ENCODE measurements around the gene ZNF71.

The ZNF71 gene

GRCh38 chr19:56594783-56595547, at the start of gene ZNF71:
Gene ZNF71 (plus strand): TSS chr19:56595302. CDS start chr19:56601559, 6,257 bp downstream.
- DNase-seq (ENCODE audit: low read depth in 2 of 2) = peak; percentile 77 to 83

GRCh38 chr19:56547535-56547934, 47.6 kb upstream of the ZNF71 start:
- DNase-seq (ENCODE audit: low read depth in 2 of 2) = no peak

DNA sequence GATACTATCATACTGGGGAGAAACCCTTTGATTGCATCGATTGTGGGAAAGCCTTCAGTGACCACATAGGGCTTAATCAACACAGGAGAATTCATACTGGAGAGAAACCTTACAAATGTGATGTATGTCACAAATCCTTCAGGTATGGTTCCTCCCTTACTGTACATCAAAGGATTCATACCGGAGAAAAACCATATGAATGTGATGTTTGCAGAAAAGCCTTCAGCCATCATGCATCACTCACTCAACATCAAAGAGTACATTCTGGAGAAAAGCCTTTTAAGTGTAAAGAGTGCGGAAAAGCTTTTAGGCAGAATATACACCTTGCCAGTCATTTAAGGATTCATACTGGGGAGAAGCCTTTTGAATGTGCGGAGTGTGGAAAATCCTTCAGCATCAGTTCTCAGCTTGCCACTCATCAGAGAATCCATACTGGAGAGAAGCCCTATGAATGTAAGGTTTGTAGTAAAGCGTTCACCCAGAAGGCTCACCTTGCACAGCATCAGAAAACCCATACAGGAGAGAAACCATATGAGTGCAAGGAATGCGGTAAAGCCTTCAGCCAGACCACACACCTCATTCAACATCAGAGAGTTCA, 40.7 kb upstream of the ZNF71 start:
- DNase-seq (ENCODE audit: low read depth in 2 of 2) = no peak

GRCh38 chr19:56562766-56563165, 32.3 kb upstream of the ZNF71 start:
- no peak for DNase-seq (ENCODE audit: low read depth in 2 of 2)

- peak in 1 of 2 donors; percentile 15 for DNase-seq (ENCODE audit: low read depth in 2 of 2)
These were observed 28.2 kb upstream of the ZNF71 start for GRCh38 chr19:56566904-56567273.

DNA sequence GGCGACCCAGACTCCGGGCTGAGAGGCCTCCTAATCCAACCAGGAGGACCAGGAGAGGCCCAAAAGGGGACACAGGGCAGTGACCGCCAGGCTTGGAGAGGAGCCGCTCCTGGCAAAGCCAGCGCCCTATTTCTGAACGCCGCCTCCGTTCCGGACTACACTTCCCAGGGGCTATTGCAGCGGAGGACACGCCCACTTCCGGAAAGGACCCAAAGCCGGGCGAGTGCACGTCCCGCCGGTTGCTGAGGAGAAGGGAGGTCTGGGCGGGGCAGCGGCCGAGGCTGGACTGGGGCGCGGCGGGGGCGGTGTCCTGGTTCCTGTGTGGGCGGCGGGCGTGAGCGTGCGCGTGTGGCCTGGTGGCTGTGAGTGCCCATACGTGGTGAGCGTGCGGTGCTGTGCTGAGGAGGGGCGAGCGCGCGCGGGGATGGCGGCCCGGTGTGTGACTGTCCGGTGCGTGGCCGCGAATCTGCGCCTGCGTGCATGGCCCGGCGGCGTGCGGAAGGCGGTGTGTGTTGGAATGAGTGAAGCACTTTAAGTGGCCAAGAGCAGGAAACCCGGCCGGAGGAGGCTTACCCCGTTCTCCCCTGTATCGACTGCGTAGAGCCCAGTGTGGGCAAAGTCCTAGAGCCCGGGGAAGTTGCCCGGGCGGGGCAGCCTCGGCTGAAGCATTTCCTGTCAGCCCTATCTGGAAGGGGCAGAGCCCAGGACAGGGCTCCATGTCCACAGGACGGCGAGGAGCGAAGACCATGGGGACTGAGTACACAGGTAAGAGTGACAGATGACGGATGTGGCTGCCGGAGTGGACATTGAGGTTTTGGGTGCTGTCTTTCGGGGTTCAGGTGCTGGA, 27.6 kb upstream of the ZNF71 start, which contains the start of gene ZNF470:
ZNF470 (plus strand) TSS at position 195 of the 847 bp plus-strand sequence. CDS start 2,844 bp downstream, outside the sequence.
- DNase-seq (ENCODE audit: low read depth in 2 of 2) = peak; percentile 77 to 84

DNA sequence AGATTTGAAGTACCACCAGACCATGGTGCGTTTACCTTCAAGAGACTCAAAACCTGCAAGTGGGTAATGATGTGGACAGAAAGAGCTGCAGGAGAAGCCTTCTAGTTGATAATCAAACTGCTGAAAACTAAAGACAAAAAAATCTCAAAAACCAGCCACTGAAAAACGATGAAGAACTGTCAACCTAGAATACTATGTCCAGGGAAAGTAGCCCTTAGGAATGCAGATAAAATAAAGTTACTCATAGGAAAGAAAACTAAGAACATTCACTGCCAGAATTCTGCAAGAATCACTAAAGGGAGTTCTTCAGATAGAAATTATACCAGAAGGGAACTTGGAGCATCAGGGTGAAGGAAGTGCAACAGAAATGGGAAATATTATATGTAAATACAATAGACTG, 22.5 kb upstream of the ZNF71 start:
- no peak for DNase-seq (ENCODE audit: low read depth in 2 of 2)

DNA sequence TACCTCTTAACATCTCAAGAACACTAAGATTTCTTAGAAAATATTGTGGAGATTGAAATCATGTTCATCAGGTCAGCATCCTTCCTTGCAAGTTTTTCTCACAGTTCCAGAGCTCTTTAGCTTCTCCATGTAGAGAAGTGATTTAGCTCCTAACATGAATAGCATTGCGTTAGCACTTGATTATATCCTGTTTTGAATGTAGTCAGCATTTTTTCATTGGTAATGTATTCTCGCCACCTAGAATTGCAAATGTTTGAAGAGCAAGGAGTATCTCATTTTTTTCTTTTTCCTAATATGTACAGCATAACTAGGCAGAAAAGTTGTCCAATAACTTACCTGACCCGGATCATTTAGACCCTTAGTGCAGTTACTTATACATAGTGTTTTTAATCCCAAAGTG, 21.2 kb upstream of the ZNF71 start:
- no peak for DNase-seq (ENCODE audit: low read depth in 2 of 2)

DNA sequence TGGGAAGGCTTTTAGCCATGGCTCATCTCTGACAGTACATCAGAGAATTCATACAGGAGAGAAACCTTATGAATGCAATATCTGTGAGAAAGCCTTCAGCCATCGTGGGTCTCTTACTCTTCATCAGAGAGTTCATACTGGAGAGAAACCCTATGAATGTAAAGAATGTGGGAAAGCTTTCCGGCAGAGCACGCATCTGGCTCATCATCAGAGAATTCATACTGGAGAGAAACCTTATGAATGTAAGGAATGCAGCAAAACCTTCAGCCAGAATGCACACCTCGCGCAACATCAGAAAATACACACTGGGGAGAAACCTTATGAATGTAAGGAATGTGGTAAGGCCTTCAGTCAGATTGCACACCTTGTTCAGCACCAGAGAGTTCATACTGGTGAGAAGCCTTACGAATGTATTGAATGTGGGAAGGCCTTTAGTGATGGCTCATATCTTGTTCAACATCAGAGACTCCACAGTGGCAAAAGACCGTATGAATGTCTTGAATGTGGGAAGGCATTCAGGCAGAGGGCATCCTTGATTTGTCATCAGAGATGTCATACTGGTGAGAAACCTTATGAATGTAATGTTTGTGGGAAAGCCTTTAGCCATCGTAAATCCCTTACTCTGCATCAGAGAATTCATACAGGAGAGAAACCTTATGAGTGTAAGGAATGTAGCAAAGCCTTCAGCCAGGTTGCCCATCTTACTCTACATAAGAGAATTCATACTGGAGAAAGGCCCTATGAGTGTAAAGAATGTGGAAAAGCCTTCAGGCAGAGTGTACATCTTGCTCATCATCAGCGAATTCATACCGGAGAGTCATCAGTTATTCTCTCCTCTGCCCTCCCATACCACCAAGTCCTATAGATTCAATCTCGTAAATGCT, 17.1 kb upstream of the ZNF71 start:
- DNase-seq (ENCODE audit: low read depth in 2 of 2) = no peak

- DNase-seq (ENCODE audit: low read depth in 2 of 2) = no peak
These were observed 688 bp upstream of the ZNF71 start for GRCh38 chr19:56594446-56594782.

GRCh38 chr19:56595548-56595899, 422 bp downstream of the ZNF71 start:
- no peak for DNase-seq (ENCODE audit: low read depth in 2 of 2)

GRCh38 chr19:56596676-56597075, 1.6 kb downstream of the ZNF71 start:
- DNase-seq (ENCODE audit: low read depth in 2 of 2) = no peak

GRCh38 chr19:56597696-56598095, 2.6 kb downstream of the ZNF71 start:
- no peak for DNase-seq (ENCODE audit: low read depth in 2 of 2)

- no peak for DNase-seq (ENCODE audit: low read depth in 2 of 2)
These were observed 6.3 kb downstream of the ZNF71 start for GRCh38 chr19:56601375-56601774.

DNA sequence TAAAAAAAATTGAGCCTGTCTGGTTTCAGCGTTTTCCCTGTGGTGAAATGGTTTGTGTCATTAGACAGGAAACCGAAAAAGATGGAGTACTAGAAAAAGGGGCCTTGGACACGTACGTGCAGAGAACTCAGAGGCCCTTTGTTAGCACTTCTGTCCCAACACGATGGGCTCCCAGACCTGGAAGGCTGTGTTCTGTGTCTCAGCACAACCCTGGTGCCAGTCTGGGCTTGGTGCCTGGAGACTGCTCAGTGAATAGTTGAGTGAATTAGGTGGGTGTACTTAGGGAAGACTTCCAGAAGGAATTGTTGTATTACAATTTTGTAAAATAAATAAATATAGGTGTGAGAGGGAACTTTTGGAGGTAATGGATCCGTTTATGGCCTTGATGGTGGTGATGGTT, 8.7 kb downstream of the ZNF71 start:
- DNase-seq (ENCODE audit: low read depth in 2 of 2) = no peak

GRCh38 chr19:56608274-56608964, 13.3 kb downstream of the ZNF71 start:
- no peak for DNase-seq (ENCODE audit: low read depth in 2 of 2)

DNA sequence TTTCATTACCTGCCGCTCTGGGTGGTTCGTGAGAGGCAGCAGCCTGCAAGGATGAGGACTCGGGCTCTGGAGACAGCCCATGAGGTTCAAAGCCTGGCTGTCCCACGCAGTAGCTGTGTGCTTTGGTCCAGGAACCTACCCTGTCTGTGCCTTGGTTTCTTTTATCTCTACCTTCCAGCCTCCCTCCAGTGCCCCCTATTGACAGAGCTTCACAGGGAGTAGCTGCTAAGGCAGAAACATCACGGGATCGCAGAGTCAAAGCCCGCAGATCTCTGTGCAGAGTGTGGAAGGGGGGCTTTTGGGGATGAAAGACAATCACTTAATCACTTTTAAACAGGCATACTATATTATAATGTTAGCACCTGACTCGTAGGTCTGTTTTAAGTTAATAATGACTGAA, 16.2 kb downstream of the ZNF71 start:
- DNase-seq (ENCODE audit: low read depth in 2 of 2) = no peak

DNA sequence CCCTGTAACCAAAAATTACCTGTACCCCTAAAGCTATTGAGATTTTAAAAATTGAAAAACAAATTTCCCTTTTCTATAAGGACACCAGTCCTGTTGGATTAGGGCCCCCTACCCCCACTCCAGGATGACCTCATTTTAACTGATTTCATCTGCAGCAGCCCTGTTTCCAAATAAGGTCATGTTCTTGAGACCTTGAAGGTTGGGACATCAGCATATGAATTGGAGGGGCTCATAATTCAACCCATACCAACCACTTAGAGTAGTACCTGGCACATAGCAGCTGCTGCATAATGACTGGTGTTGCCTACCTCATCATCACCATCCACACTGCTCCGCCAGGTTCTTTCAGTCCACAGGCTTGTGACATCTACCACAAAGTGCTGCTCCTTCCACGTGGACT, 17.6 kb downstream of the ZNF71 start:
- DNase-seq (ENCODE audit: low read depth in 2 of 2) = no peak

- DNase-seq (ENCODE audit: low read depth in 2 of 2) = no peak
These were observed 18.5 kb downstream of the ZNF71 start for GRCh38 chr19:56613639-56614038.

DNA sequence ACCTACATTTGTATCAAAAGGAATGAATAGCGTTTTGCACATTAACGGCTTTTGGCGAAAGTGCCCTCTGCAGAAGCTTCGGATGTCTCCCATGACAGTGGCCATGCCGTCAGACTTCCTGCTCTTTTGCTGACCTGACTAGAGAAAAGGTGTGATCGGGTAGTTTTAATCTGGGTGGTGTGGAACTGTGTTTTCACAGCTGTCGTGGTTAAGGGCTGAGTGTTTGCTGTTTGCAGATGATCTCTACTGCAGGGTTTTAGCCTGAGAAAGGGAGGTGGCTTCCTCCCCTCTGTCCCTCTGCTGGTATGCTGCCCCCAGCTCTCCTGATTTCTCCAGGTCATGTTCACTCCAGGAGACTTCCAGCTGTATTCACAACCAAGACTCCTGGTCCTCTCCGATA, 22.4 kb downstream of the ZNF71 start:
- no peak for DNase-seq (ENCODE audit: low read depth in 2 of 2)

DNA sequence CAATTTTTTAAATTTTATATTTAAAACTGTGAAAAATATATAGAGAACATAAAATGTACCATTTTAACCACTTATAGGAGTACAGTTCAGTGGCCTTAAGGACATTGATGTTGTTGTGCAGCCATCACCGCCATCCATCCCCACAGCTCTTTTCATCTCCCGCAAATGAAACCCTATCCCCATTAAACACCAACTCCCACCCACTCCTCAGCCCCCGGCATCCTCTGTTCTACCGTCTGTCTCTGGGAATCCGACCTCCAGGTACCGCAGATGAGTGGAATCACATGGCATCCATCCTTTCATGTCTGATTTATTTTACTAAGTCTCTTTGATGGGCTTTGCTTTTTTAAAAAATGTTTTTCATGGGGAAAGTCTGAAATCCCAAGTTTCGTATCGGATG, 24.0 kb downstream of the ZNF71 start:
- DNase-seq (ENCODE audit: low read depth in 2 of 2) = no peak

All from stimulated activated CD8-positive, alpha-beta memory T cell treated with anti-CD3 and anti-CD28 coated beads, Interleukin-7, amount 100 ng/mL, for 4 hours (primary cell).